ENCODE measurements around the gene ALDH8A1.

The ALDH8A1 gene

GRCh38 chr6:134873500-134874388 lies 76.2 kb downstream of the ALDH8A1 start:
- DNase-seq (ENCODE audit: low read depth in 4 of 4, low spot score in 1 of 4) = no peak

- DNase-seq (ENCODE audit: low read depth in 4 of 4, low spot score in 1 of 4) = no peak
These were observed 79.0 kb downstream of the ALDH8A1 start for GRCh38 chr6:134870677-134871498.

- no peak for DNase-seq (ENCODE audit: low read depth in 4 of 4, low spot score in 1 of 4)
These were observed 81.1 kb downstream of the ALDH8A1 start for GRCh38 chr6:134868812-134869211.
